Measurements from ENCODE around the gene SEMA7A.

SEMA7A gene

GRCh38 chr15:74451322-74451721, 17.6 kb upstream of the SEMA7A start:
- no peak for FAIRE-seq

- FAIRE-seq: no peak
Observed at GRCh38 chr15:74449643-74450205, 16.0 kb upstream of the SEMA7A start.

GRCh38 chr15:74449095-74449494, 15.3 kb upstream of the SEMA7A start:
- no peak for FAIRE-seq

GRCh38 chr15:74445816-74446763, 12.3 kb upstream of the SEMA7A start:
- no peak for FAIRE-seq

GRCh38 chr15:74444106-74445062, 10.6 kb upstream of the SEMA7A start:
- no peak for FAIRE-seq

- FAIRE-seq: no peak
Observed at GRCh38 chr15:74443100-74443909, 9.5 kb upstream of the SEMA7A start.

GRCh38 chr15:74442604-74443003, 8.8 kb upstream of the SEMA7A start:
- no peak for FAIRE-seq

GRCh38 chr15:74442063-74442462, 8.3 kb upstream of the SEMA7A start:
- no peak for FAIRE-seq

- FAIRE-seq: no peak
Observed at GRCh38 chr15:74441248-74441941, 7.6 kb upstream of the SEMA7A start.

GRCh38 chr15:74438721-74439316, 5.1 kb upstream of the SEMA7A start:
- no peak for FAIRE-seq

- FAIRE-seq: no peak
Observed at GRCh38 chr15:74438206-74438605, 4.4 kb upstream of the SEMA7A start.

GRCh38 chr15:74434263-74435136, 742 bp upstream of the SEMA7A start:
- FAIRE-seq: no peak

GRCh38 chr15:74432968-74433591, 678 bp downstream of the SEMA7A start:
- FAIRE-seq: no peak

- FAIRE-seq: no peak
Observed at GRCh38 chr15:74432271-74432967, 1.3 kb downstream of the SEMA7A start.

GRCh38 chr15:74431645-74432044, 2.1 kb downstream of the SEMA7A start:
- FAIRE-seq: no peak

GRCh38 chr15:74431116-74431515, 2.6 kb downstream of the SEMA7A start:
- no peak for FAIRE-seq

GRCh38 chr15:74430510-74430951, 3.2 kb downstream of the SEMA7A start:
- no peak for FAIRE-seq

GRCh38 chr15:74429781-74430400, 3.9 kb downstream of the SEMA7A start:
- FAIRE-seq: no peak
